GM12878 (cell line): Measurements from ENCODE around the gene CSDE1. TPM values are rescaled to one million over a fixed set of nuclear protein-coding genes. Genes with fewer than 3 reads are reported as not detected.

Experiments
- ATAC-seq: fragments of 200-7000 bp; cut with Tn5 transposase; 3 replicates; pipeline ENCODE4 v1.9.1; 2020; ENCODE audit warnings: mild to moderate bottlenecking, moderate library complexity
- BruUV-seq: library from RNA; stranded (reverse); fragments of 400-500 nt; replicated peaks from 2 replicates; lab custom pipeline; 2021; lab: Mats Ljungman, UMichigan
- CTCF ChIA-PET: fragments of 300-600 bp; sonication (Branson Sonifier 250); formaldehyde crosslinking; extraction: SDS; loops from one replicate; lab custom pipeline; 2021; ENCODE audit warnings: inconsistent platforms; lab: Yijun Ruan, JAX
- POLR2A ChIA-PET: fragments of 350-600 bp; formaldehyde crosslinking; extraction: SDS; loops from one replicate; lab custom pipeline; 2021; ENCODE audit warnings: inconsistent platforms; lab: Charles Lee
- RAD21 ChIA-PET: fragments of 300-600 bp; sonication (Branson Sonifier 250); formaldehyde crosslinking; loops from one replicate; lab custom pipeline; 2023; ENCODE audit warnings: antibody characterized with exemption; ENCODE audit not compliant: unreplicated experiment; lab: Charles Lee
- SMC1A ChIA-PET: fragments of 300-600 bp; sonication (Branson Sonifier 250); formaldehyde crosslinking; loops from one replicate; lab custom pipeline; 2023; ENCODE audit not compliant: unreplicated experiment, uncharacterized antibody; lab: Charles Lee
- DNase-seq: peaks from one replicate; pipeline ENCODE4 v3.0.0-alpha.2; 2011; ENCODE audit warnings: low read depth, low spot score
- FAIRE-seq: peaks from 3 replicates; lab custom pipeline; 2011; peaks lifted over from hg19 to GRCh38; lab: Jason Lieb, UNC
- H2AFZ ChIP-seq: 2 replicates; pipeline ENCODE4 v1.6.0; 2011; ENCODE audit warnings: low read depth, low read length, control low read depth; ENCODE audit not compliant: control insufficient read depth
- H3K27ac ChIP-seq: 2 replicates; pipeline ENCODE4 v1.5.1; 2011; ENCODE audit warnings: control low read depth; ENCODE audit not compliant: control insufficient read depth, insufficient read depth
- H3K27me3 ChIP-seq, 2 experiments: replicated peaks in 1 of 2; 2 replicates each; pipeline versions ENCODE4 v1.6.0 to v1.6.1; 2011; ENCODE audit warnings: low read length in 1 of 2; ENCODE audit not compliant: control insufficient read depth in 2 of 2, insufficient read depth in 2 of 2
- H3K36me3 ChIP-seq, 2 experiments: 2 replicates each; pipeline ENCODE4 v1.5.1; 2011; ENCODE audit warnings: low read length in 1 of 2; ENCODE audit not compliant: control insufficient read depth in 2 of 2, insufficient read depth in 2 of 2
- H3K4me1 ChIP-seq: 2 replicates; pipeline ENCODE4 v1.6.1; 2011; ENCODE audit warnings: mild to moderate bottlenecking, low read length, moderate library complexity, mixed read lengths; ENCODE audit not compliant: control insufficient read depth, insufficient read depth
- H3K4me2 ChIP-seq: 2 replicates; pipeline ENCODE4 v1.6.0; 2011; ENCODE audit warnings: control low read depth; ENCODE audit not compliant: control insufficient read depth, insufficient read depth
- H3K4me3 ChIP-seq: fragments of 200-600 bp; sonication (generic); 2 replicates; pipeline ENCODE4 v1.5.1; 2016
- H3K79me2 ChIP-seq: 2 replicates; pipeline ENCODE4 v1.6.0; 2011; ENCODE audit warnings: low read length; ENCODE audit not compliant: control insufficient read depth, insufficient read depth
- H3K9ac ChIP-seq: 2 replicates; pipeline ENCODE4 v1.8.0; 2011; ENCODE audit warnings: low read length, control low read depth, mixed read lengths; ENCODE audit not compliant: control insufficient read depth, insufficient read depth
- H3K9me3 ChIP-seq: replicated peaks from 3 replicates; pipeline ENCODE4 v1.5.1; 2011; ENCODE audit warnings: mild to moderate bottlenecking, low read length; ENCODE audit not compliant: control insufficient read depth, insufficient read depth
- H4K20me1 ChIP-seq: 2 replicates; pipeline ENCODE4 v1.6.0; 2011; ENCODE audit not compliant: control insufficient read depth, insufficient read depth
- ATF7 ChIP-seq: fragments of 450-650 bp; IDR thresholded peaks from 2 replicates; pipeline ENCODE4 v1.6.1; 2016; ENCODE audit warnings: low read depth, mild to moderate bottlenecking
- CHD2 ChIP-seq: IDR thresholded peaks from 2 replicates; pipeline ENCODE4 v1.6.1; 2011; ENCODE audit warnings: low read depth, low read length, improper control_type of control experiment, borderline replicate concordance
- GATAD2B ChIP-seq: fragments of 450-650 bp; conservative IDR thresholded peaks from 2 replicates; pipeline ENCODE4 v1.6.1; 2017; ENCODE audit warnings: low read depth, mild to moderate bottlenecking, moderate library complexity
- HSF1 ChIP-seq: fragments of 150-350 bp; IDR thresholded peaks from 2 replicates; pipeline ENCODE4 v1.6.1; 2014; ENCODE audit warnings: mild to moderate bottlenecking, low read depth, low read length
- NR2C2 ChIP-seq: IDR thresholded peaks from 2 replicates; pipeline ENCODE4 v1.6.1; 2011; ENCODE audit warnings: borderline replicate concordance, low read depth; ENCODE audit not compliant: control insufficient read depth, insufficient read length
- NR2F1 ChIP-seq: fragments of 450-650 bp; conservative IDR thresholded peaks from 2 replicates; pipeline ENCODE4 v1.6.1; 2017; ENCODE audit warnings: mild to moderate bottlenecking
- PBX3 ChIP-seq: IDR thresholded peaks from 2 replicates; pipeline ENCODE4 v1.6.1; 2011; ENCODE audit warnings: mild to moderate bottlenecking, low read depth, low read length, moderate library complexity; ENCODE audit not compliant: insufficient replicate concordance
- RCOR1 ChIP-seq: conservative IDR thresholded peaks from 2 replicates; pipeline ENCODE4 v1.6.1; 2012; ENCODE audit warnings: low read depth, low read length, improper control_type of control experiment
- REST ChIP-seq: IDR thresholded peaks from 2 replicates; pipeline ENCODE4 v1.6.1; 2012; ENCODE audit warnings: mild to moderate bottlenecking, low read depth, low read length
- SMAD1 ChIP-seq: fragments of 450-650 bp; IDR thresholded peaks from 2 replicates; pipeline ENCODE4 v1.6.1; 2018; ENCODE audit warnings: mild to moderate bottlenecking, low read depth; ENCODE audit not compliant: partially characterized antibody
- TAF1 ChIP-seq: IDR thresholded peaks from 2 replicates; pipeline ENCODE4 v1.6.1; 2011; ENCODE audit warnings: mild to moderate bottlenecking, low read depth, low read length, borderline replicate concordance
- TARDBP ChIP-seq: IDR thresholded peaks from 2 replicates; pipeline ENCODE4 v1.6.1; 2016; ENCODE audit warnings: borderline replicate concordance
- TBL1XR1 ChIP-seq: IDR thresholded peaks from 2 replicates; pipeline ENCODE4 v1.6.1; 2012; ENCODE audit warnings: low read depth, low read length, improper control_type of control experiment
- TCF12 ChIP-seq: IDR thresholded peaks from 2 replicates; pipeline ENCODE4 v1.6.1; 2011; ENCODE audit warnings: low read depth, mild to moderate bottlenecking, low read length
- ZNF217 ChIP-seq: fragments of 450-650 bp; IDR thresholded peaks from 2 replicates; pipeline ENCODE4 v1.6.1; 2017; ENCODE audit warnings: antibody characterized with exemption, mild to moderate bottlenecking
- WGBS: methylation state at CpG from one replicate; pipeline ENCODE4 v1.1.6; 2016; ENCODE audit warnings: low lambda C conversion rate; ENCODE audit not compliant: insufficient replicate concordance, insufficient coverage; ENCODE audit errors: missing lambda C conversion rate; 5-methylcytosine and 5-hydroxymethylcytosine counted together
- in situ Hi-C: fragments of 300-500 bp; cut with MboI; formaldehyde crosslinking; loops from 9 replicates; pipeline ENCODE4 v1.14.3; 2018; ENCODE audit warnings: mixed read lengths
- intact Hi-C: fragments of 100-400 bp; cut with micrococcal nuclease; formaldehyde crosslinking; loops from one replicate; pipeline ENCODE4 v1.14.2; 2022; ENCODE audit not compliant: unreplicated experiment
- polyA plus RNA-seq, 11 experiments: library from polyadenylated mRNA; depleted of rRNA in 4 of 11; unstranded in 6 of 11; stranded (reverse) in 5 of 11; fragments of >200 nt; fragmentation: Nextera tagmentation in 4 of 11; fragmentation: Illumina TruSeq in 1 of 11; extraction: Ambion mirVana in 4 of 11; extraction: Trizol in 1 of 11; gene quantifications; 1 replicate in 1 of 11; 2 replicates in 10 of 11; pipeline versions ENCODE4 v1.2.1 to v1.2.3, GENCODE V29; 2011 to 2016; ENCODE audit warnings: inconsistent platforms in 2 of 11, missing spikeins in 2 of 11, low read depth in 1 of 11
- total RNA-seq, 4 experiments: library from RNA; depleted of rRNA in 3 of 4; stranded (reverse); fragments of >200 nt in 3 of 4; fragmentation: Illumina TruSeq in 1 of 4; extraction: Trizol in 1 of 4; gene quantifications; 2 replicates each; pipeline versions ENCODE4 v1.2.1 to v1.2.3, GENCODE V29; 2013 to 2021

CSDE1 gene
- total and polyA plus RNA-seq, 10 of the 15 experiments (the other 5 are each of a cell fraction or from before 2014, with no cell fraction given): 130 to 390 (median 246) TPM

- CTCF ChIA-PET: interaction anchor here (2.2 kb wide), 1 partner anchor 13 kb away, joined by 14 read pairs; no protein-coding TSS in a partner anchor
These were observed 20.4 kb downstream of the CSDE1 start for GRCh38 chr1:114737314-114737849.

GRCh38 chr1:114735479-114735878 lies 22.3 kb downstream of the CSDE1 start:
- ATAC-seq: no peak
- no peaks in the 10 kb centered on the region for H3K27me3 ChIP-seq
- no peak overlapping the region for H3K27ac ChIP-seq
- CTCF ChIA-PET: no interaction called here
- no peak overlapping the region for H3K4me2 ChIP-seq
- POLR2A ChIA-PET: no interaction called here
- BruUV-seq: no TSS peak
- peaks cover 5% of the 10 kb centered on the region for H3K79me2 ChIP-seq
- no peak overlapping the region for H3K9ac ChIP-seq
- FAIRE-seq: no peak
- no peaks in the 10 kb centered on the region for H3K9me3 ChIP-seq
- 100% methylated on average over 1 of the region's 1 CpG for WGBS
- DNase-seq: no peak
- SMC1A ChIA-PET: no interaction called here
- peaks cover 7 to 58% of the 10 kb centered on the region in 2 experiments for H3K36me3 ChIP-seq
- H3K4me3 ChIP-seq: no peak overlapping the region
- H2AFZ ChIP-seq: no peak overlapping the region
- no peaks in the 10 kb centered on the region; the same call in 1 of the 2 replicates for H4K20me1 ChIP-seq
- in situ Hi-C loops: loop anchor here (25.0 kb wide), 1 partner anchor 1773 kb away; the partner anchor contains the start of gene SLC16A1
- H3K4me1 ChIP-seq: no peaks in the 10 kb centered on the region
- intact Hi-C loops: no loop called here
- RAD21 ChIA-PET: no interaction called here
- no peak for TF ChIP-seq ZNF217
- no peak for TF ChIP-seq TARDBP
- no peak for TF ChIP-seq GATAD2B
- TF ChIP-seq PBX3: no peak
- TF ChIP-seq HSF1: no peak
- no peak for TF ChIP-seq REST

More at GRCh38 chr1:114737314-114737849, 20.4 kb downstream of the CSDE1 start:
- Histone ChIP-seq H2AFZ (no peak overlapping the region), H3K36me3 (peaks cover 4 to 51% of the 10 kb centered on the region in 2 experiments), H3K4me3 (no peak overlapping the region), H3K4me1 (no peaks in the 10 kb centered on the region), H3K27ac (no peak overlapping the region), H3K79me2 (peaks cover 21% of the 10 kb centered on the region), H3K9me3 (no peaks in the 10 kb centered on the region), H3K4me2 (no peak overlapping the region), H4K20me1 (no peaks in the 10 kb centered on the region; the same call in 1 of the 2 replicates), H3K27me3 (no peaks in the 10 kb centered on the region), H3K9ac (no peak overlapping the region)
- WGBS: 95% methylated on average over 6 of the region's 6 CpGs
- no peak for ATAC-seq
- BruUV-seq: no TSS peak
- ChIA-PET SMC1A (no interaction called here), POLR2A (interaction anchor here (1.1 to 1.3 kb wide), 2 partner anchors 17 to 20 kb away, joined by 3 read pairs; partner anchors contain the start of gene CSDE1), RAD21 (no interaction called here)
- in situ Hi-C loops (loop anchor here (25.0 kb wide), 1 partner anchor 1775 kb away; the partner anchor contains the start of gene SLC16A1), intact Hi-C loops (no loop called here)
- no peak for TF ChIP-seq NR2F1
- TF ChIP-seq TBL1XR1: no peak
- no peak for TF ChIP-seq SMAD1
- TF ChIP-seq NR2C2: no peak
- no peak for TF ChIP-seq TCF12
- no peak for TF ChIP-seq CHD2
- TF ChIP-seq TAF1: no peak
- TF ChIP-seq RCOR1: no peak
- no peak for TF ChIP-seq ATF7
- DNase-seq: no peak
- FAIRE-seq: no peak
